HepG2 (cell line): Measurements from ENCODE around the gene CHPF. TPM values are rescaled to one million over a fixed set of nuclear protein-coding genes. Genes with fewer than 3 reads are reported as not detected.

Experiments
- CEBPG ChIP-seq: IDR thresholded peaks from 2 replicates; pipeline ENCODE4 v1.6.1; 2016
- ELF1 ChIP-seq: sonication (generic); formaldehyde crosslinking; IDR thresholded peaks from 2 replicates; pipeline ENCODE4 v1.4.0; 2020; ENCODE audit warnings: missing genetic modification reagents
- JUNB ChIP-seq: sonication (generic); formaldehyde crosslinking; IDR thresholded peaks from 2 replicates; pipeline ENCODE4 v1.8.0; 2022; ENCODE audit warnings: missing genetic modification reagents, mild to moderate bottlenecking, borderline replicate concordance
- KDM2A ChIP-seq: sonication (generic); formaldehyde crosslinking; IDR thresholded peaks from 2 replicates; pipeline ENCODE4 v1.4.0; 2020; ENCODE audit warnings: low read depth, missing genetic modification reagents, borderline replicate concordance
- KMT2A ChIP-seq: sonication (generic); formaldehyde crosslinking; IDR thresholded peaks from 2 replicates; pipeline ENCODE4 v1.4.0; 2020; ENCODE audit warnings: missing genetic modification reagents
- MAZ ChIP-seq, 2 experiments: sonication (generic) in 1 of 2; formaldehyde crosslinking in 1 of 2; IDR thresholded peaks; 2 replicates each; pipeline versions ENCODE4 v1.5.0 to v1.6.1; 2012 to 2020; ENCODE audit warnings: low read depth in 2 of 2, mild to moderate bottlenecking in 2 of 2, borderline replicate concordance in 1 of 2, improper control_type of control experiment in 1 of 2, low read length in 1 of 2, missing genetic modification reagents in 1 of 2, moderate library complexity in 1 of 2
- NFE2 ChIP-seq: sonication (generic); formaldehyde crosslinking; IDR thresholded peaks from 2 replicates; pipeline ENCODE4 v1.4.0; 2020; ENCODE audit warnings: missing genetic modification reagents
- PHF21A ChIP-seq: sonication (generic); formaldehyde crosslinking; IDR thresholded peaks from 2 replicates; pipeline ENCODE4 v1.5.0; 2020; ENCODE audit warnings: mild to moderate bottlenecking, missing genetic modification reagents
- TBP ChIP-seq: sonication (generic); formaldehyde crosslinking; IDR thresholded peaks from 2 replicates; pipeline ENCODE4 v1.5.0; 2020; ENCODE audit warnings: missing genetic modification reagents
- ZNF205 ChIP-seq: IDR thresholded peaks from 2 replicates; pipeline ENCODE4 v1.6.1; 2018; ENCODE audit warnings: missing biosample characterization, missing genetic modification reagents
- ZNF234 ChIP-seq: sonication (generic); formaldehyde crosslinking; conservative IDR thresholded peaks from 2 replicates; pipeline ENCODE4 v1.5.1; 2020; ENCODE audit warnings: mild to moderate bottlenecking, missing genetic modification reagents
- ZNF235 ChIP-seq: sonication (generic); formaldehyde crosslinking; IDR thresholded peaks from 2 replicates; pipeline ENCODE4 v1.8.1; 2023; ENCODE audit warnings: mild to moderate bottlenecking, missing genetic modification reagents, borderline replicate concordance
- ZNF468 ChIP-seq: sonication (generic); formaldehyde crosslinking; IDR thresholded peaks from 2 replicates; pipeline ENCODE4 v1.8.0; 2022; ENCODE audit warnings: mild to moderate bottlenecking, moderate library complexity, missing genetic modification reagents
- ZNF543 ChIP-seq: sonication (generic); formaldehyde crosslinking; IDR thresholded peaks from 2 replicates; pipeline ENCODE4 v1.4.0; 2020; ENCODE audit warnings: mild to moderate bottlenecking, missing genetic modification reagents
- polyA plus RNA-seq, 8 experiments: library from polyadenylated mRNA; depleted of rRNA in 3 of 8; stranded (reverse) in 7 of 8; unstranded in 1 of 8; fragments of >200 nt; fragmentation: Illumina TruSeq in 4 of 8; extraction: Trizol in 4 of 8; gene quantifications; 2 replicates each; pipeline versions ENCODE4 v1.2.1 to v1.2.3, GENCODE V29; 2011 to 2016; ENCODE audit warnings: low read depth in 4 of 8, missing spikeins in 1 of 8, mixed read lengths in 1 of 8; ENCODE audit not compliant: insufficient read depth in 1 of 8
- total RNA-seq, 5 experiments: library from RNA; depleted of rRNA; stranded (reverse); fragments of >200 nt; fragmentation: Illumina TruSeq; extraction: Trizol; gene quantifications; 2 replicates each; pipeline ENCODE4 v1.2.3, GENCODE V29; 2016; ENCODE audit warnings: low read depth in 1 of 5
- TF ChIP-seq, protein P1 (sequence below): sonication (generic); formaldehyde crosslinking; IDR thresholded peaks from 2 replicates; pipeline ENCODE4 v1.5.0; 2020; ENCODE audit warnings: missing genetic modification reagents
- TF ChIP-seq, protein P2 (sequence below): sonication (generic); formaldehyde crosslinking; IDR thresholded peaks from 2 replicates; pipeline ENCODE4 v1.4.0; 2020; ENCODE audit warnings: mild to moderate bottlenecking, missing genetic modification reagents, borderline replicate concordance
- TF ChIP-seq, protein P3 (sequence below): sonication (generic); formaldehyde crosslinking; IDR thresholded peaks from 2 replicates; pipeline ENCODE4 v1.5.0; 2020; ENCODE audit warnings: mild to moderate bottlenecking, missing genetic modification reagents, borderline replicate concordance
- TF ChIP-seq, protein P4 (sequence below): sonication (generic); formaldehyde crosslinking; conservative IDR thresholded peaks from 2 replicates; pipeline ENCODE4 v1.4.0; 2020; ENCODE audit warnings: missing genetic modification reagents

Gene CHPF
- total and polyA plus RNA-seq, 2 of the 13 experiments (the other 11 are each of a cell fraction or from before 2014, with no cell fraction given), result 79.6 to 111 TPM

DNA sequence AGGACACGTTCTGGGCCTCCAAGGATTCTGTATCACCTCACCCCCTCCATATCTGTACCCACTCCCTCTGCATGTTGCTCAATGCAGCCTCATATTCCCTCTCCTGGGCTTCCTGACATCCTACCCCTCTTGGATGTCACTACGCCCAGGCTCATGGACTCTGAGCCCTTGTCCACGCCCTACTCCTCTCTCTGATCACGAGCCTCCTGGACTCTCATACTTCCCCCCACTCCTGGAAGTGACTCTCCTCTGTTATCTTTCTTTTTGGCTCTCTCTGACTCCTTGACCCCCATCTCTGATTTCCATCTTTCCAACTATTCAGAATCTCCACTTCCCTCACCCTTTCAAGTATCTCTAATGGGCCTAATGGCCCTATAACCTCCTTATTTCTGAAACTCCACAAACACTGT lies 2.3 kb upstream of the CHPF start (continued):
- TF ChIP-seq, protein P1, sequence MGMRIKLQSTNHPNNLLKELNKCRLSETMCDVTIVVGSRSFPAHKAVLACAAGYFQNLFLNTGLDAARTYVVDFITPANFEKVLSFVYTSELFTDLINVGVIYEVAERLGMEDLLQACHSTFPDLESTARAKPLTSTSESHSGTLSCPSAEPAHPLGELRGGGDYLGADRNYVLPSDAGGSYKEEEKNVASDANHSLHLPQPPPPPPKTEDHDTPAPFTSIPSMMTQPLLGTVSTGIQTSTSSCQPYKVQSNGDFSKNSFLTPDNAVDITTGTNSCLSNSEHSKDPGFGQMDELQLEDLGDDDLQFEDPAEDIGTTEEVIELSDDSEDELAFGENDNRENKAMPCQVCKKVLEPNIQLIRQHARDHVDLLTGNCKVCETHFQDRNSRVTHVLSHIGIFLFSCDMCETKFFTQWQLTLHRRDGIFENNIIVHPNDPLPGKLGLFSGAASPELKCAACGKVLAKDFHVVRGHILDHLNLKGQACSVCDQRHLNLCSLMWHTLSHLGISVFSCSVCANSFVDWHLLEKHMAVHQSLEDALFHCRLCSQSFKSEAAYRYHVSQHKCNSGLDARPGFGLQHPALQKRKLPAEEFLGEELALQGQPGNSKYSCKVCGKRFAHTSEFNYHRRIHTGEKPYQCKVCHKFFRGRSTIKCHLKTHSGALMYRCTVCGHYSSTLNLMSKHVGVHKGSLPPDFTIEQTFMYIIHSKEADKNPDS (CRISPR knock-in tag), result no peak
- peak; percentile 82 for TF ChIP-seq MAZ (IDR thresholded peaks at IDR 0.05; ENCODE audit: borderline replicate concordance, low read depth, low read length)
- peak; percentile 70; the same call in 1 of the 2 replicates for TF ChIP-seq MAZ (CRISPR knock-in tag; IDR thresholded peaks at IDR 0.05; ENCODE audit: low read depth)
- TF ChIP-seq JUNB (CRISPR knock-in tag), result no peak
- TF ChIP-seq ELF1, result peak; percentile 62
- TF ChIP-seq ZNF235 (CRISPR knock-in tag), result no peak
- TF ChIP-seq, protein P2, sequence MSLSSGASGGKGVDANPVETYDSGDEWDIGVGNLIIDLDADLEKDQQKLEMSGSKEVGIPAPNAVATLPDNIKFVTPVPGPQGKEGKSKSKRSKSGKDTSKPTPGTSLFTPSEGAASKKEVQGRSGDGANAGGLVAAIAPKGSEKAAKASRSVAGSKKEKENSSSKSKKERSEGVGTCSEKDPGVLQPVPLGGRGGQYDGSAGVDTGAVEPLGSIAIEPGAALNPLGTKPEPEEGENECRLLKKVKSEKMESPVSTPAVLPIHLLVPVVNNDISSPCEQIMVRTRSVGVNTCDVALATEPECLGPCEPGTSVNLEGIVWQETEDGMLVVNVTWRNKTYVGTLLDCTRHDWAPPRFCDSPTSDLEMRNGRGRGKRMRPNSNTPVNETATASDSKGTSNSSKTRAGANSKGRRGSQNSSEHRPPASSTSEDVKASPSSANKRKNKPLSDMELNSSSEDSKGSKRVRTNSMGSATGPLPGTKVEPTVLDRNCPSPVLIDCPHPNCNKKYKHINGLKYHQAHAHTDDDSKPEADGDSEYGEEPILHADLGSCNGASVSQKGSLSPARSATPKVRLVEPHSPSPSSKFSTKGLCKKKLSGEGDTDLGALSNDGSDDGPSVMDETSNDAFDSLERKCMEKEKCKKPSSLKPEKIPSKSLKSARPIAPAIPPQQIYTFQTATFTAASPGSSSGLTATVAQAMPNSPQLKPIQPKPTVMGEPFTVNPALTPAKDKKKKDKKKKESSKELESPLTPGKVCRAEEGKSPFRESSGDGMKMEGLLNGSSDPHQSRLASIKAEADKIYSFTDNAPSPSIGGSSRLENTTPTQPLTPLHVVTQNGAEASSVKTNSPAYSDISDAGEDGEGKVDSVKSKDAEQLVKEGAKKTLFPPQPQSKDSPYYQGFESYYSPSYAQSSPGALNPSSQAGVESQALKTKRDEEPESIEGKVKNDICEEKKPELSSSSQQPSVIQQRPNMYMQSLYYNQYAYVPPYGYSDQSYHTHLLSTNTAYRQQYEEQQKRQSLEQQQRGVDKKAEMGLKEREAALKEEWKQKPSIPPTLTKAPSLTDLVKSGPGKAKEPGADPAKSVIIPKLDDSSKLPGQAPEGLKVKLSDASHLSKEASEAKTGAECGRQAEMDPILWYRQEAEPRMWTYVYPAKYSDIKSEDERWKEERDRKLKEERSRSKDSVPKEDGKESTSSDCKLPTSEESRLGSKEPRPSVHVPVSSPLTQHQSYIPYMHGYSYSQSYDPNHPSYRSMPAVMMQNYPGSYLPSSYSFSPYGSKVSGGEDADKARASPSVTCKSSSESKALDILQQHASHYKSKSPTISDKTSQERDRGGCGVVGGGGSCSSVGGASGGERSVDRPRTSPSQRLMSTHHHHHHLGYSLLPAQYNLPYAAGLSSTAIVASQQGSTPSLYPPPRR (CRISPR knock-in tag), result peak; percentile 43; the same call in 1 of the 2 replicates
- no peak for TF ChIP-seq KMT2A (CRISPR knock-in tag)
- TF ChIP-seq, protein P3, sequence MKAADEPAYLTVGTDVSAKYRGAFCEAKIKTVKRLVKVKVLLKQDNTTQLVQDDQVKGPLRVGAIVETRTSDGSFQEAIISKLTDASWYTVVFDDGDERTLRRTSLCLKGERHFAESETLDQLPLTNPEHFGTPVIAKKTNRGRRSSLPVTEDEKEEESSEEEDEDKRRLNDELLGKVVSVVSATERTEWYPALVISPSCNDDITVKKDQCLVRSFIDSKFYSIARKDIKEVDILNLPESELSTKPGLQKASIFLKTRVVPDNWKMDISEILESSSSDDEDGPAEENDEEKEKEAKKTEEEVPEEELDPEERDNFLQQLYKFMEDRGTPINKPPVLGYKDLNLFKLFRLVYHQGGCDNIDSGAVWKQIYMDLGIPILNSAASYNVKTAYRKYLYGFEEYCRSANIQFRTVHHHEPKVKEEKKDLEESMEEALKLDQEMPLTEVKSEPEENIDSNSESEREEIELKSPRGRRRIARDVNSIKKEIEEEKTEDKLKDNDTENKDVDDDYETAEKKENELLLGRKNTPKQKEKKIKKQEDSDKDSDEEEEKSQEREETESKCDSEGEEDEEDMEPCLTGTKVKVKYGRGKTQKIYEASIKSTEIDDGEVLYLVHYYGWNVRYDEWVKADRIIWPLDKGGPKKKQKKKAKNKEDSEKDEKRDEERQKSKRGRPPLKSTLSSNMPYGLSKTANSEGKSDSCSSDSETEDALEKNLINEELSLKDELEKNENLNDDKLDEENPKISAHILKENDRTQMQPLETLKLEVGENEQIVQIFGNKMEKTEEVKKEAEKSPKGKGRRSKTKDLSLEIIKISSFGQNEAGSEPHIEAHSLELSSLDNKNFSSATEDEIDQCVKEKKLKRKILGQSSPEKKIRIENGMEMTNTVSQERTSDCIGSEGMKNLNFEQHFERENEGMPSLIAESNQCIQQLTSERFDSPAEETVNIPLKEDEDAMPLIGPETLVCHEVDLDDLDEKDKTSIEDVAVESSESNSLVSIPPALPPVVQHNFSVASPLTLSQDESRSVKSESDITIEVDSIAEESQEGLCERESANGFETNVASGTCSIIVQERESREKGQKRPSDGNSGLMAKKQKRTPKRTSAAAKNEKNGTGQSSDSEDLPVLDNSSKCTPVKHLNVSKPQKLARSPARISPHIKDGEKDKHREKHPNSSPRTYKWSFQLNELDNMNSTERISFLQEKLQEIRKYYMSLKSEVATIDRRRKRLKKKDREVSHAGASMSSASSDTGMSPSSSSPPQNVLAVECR, result peak; percentile 59; the same call in 1 of the 2 replicates
- no peak for TF ChIP-seq PHF21A (CRISPR knock-in tag)
- no peak for TF ChIP-seq ZNF543 (CRISPR knock-in tag)
- TF ChIP-seq, protein P4, sequence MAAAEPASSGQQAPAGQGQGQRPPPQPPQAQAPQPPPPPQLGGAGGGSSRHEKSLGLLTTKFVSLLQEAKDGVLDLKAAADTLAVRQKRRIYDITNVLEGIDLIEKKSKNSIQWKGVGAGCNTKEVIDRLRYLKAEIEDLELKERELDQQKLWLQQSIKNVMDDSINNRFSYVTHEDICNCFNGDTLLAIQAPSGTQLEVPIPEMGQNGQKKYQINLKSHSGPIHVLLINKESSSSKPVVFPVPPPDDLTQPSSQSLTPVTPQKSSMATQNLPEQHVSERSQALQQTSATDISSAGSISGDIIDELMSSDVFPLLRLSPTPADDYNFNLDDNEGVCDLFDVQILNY (CRISPR knock-in tag), result no peak
- no peak for TF ChIP-seq ZNF234 (CRISPR knock-in tag)
- TF ChIP-seq KDM2A (CRISPR knock-in tag), result 0 out of 2 replicates have a peak, but pooled peaks have one; percentile 70
- peak; percentile 81; the same call in 1 of the 2 replicates for TF ChIP-seq ZNF205 (CRISPR knock-in tag)
- no peak for TF ChIP-seq TBP
- TF ChIP-seq ZNF468 (CRISPR knock-in tag), result no peak
- TF ChIP-seq CEBPG (CRISPR knock-in tag), result peak; percentile 93
- TF ChIP-seq NFE2 (CRISPR knock-in tag), result no peak
